H54 (cell line): ENCODE results near the gene LCN10.

Experiments used
- DNase-seq: peaks from one replicate; pipeline ENCODE4 v3.0.0; 2011; ENCODE audit warnings: low spot score, mixed read lengths; ENCODE audit not compliant: insufficient read length
- FAIRE-seq: peaks from 3 replicates; lab custom pipeline; 2011; peaks lifted over from hg19 to GRCh38; lab: Jason Lieb, UNC
- POLR2A ChIP-seq: IDR thresholded peaks from 2 replicates; pipeline ENCODE4 v1.6.1; 2011; ENCODE audit warnings: low read depth, mild to moderate bottlenecking, low read length

Gene LCN10

GRCh38 chr9:136695955-136696354 is 46.8 kb downstream of the LCN10 start:
- DNase-seq (no peak), FAIRE-seq (no peak)
- TF ChIP-seq POLR2A: no peak

DNA sequence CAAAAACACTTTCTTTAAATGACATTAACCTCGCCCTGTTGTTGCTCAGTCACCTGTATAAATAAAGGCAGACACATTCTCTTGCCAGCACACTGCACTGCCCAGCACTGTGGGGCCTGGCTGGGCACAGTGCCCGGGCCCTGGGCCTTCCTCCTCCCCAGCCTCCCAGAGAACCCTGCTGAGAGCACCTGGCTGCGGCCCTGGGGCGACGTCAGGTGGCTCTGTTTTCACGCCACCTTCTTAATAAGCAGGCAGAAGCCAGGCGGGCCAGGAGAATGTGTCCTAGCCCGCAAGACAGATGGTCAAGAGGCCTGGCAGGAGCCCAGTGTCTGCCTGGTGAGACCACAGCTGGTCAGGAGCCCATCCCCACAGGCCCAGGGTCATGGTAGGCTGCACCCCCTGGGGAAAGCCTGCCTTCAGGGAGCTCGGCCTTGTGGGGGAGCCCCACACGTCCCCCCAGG is 47.3 kb downstream of the LCN10 start:
- no peak for FAIRE-seq
- DNase-seq: no peak
- TF ChIP-seq POLR2A: no peak

GRCh38 chr9:136694872-136695247 is 47.9 kb downstream of the LCN10 start:
- FAIRE-seq: no peak
- no peak for TF ChIP-seq POLR2A
- DNase-seq: no peak

DNA sequence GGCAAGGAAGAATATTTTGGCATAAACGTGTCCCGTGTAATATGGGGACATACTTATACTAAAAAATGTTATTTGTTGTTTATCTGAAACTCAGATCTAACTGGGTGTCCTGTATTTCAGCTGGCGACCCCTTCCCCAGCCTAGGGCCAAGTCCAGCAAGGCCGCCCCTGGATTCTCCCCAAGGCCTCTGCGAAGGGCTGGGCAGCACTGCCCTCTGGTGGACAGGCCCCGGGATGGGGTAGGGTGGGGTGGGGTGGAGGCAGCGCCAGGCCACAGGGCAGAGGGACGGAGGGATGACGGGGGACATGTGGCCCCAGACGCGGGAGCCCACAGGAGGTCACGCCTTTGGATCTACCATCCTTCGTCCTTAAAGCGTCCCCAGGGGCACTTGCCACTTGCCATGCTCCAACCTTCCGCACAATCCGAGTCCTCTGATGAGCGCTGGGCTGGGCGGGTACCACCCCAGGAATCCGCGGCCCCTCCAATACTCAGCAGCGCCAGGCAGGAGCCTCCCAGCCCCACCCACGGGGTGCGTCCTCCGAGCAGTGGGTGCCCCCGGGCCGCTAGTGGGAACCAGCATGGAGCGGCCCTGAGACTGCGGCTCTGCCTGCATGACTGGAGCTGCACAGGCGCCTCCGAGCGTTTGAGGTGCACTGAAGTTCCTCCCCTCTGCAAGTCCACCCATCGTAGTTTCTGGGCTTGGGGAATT is 48.4 kb downstream of the LCN10 start:
- TF ChIP-seq POLR2A: no peak
- DNase-seq: peak; percentile 97
- no peak for FAIRE-seq

DNA sequence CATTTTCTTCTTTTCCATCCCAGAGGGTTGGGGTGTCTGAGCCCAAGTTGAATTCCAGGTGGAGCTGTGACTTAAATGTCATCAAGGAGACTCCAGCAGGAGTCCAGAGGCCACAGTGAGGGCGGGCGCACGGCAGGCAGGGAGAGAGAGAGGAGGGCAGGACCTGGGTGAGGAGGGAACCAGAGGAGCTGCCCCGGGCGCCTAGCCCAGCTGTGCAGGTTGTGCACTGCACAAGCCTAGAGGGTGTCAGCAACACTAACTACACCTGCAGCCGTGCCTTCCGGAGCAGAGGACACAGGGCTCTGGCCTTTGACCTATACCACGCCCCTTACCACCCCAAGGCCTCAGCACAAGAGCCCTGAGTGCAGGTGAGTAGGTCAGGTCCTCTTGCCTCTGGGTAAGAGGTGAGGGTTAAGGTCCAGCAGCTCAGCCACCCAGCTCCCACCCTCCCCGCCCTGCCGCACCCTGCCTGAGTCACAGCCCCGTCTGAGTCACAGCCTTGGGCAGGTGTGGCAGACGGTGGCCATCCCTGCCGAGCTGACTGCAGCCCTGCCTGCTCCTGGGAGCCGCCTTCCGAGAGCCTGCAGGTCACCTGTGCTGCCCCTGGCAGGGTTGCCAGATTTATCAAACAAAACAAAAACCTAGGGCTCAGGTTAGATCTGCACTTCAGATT is 49.1 kb downstream of the LCN10 start:
- DNase-seq: peak; percentile 99
- no peak for TF ChIP-seq POLR2A
- FAIRE-seq: peak; percentile 82

GRCh38 chr9:136693135-136693489 is 49.6 kb downstream of the LCN10 start:
- TF ChIP-seq POLR2A: no peak
- DNase-seq: no peak
- no peak for FAIRE-seq

GRCh38 chr9:136692185-136693134 is 50.3 kb downstream of the LCN10 start:
- no peak for TF ChIP-seq POLR2A
- DNase-seq (no peak), FAIRE-seq (no peak)

- no peak for TF ChIP-seq POLR2A
- DNase-seq: no peak
- FAIRE-seq: no peak
Measured at GRCh38 chr9:136691316-136692184, 51.2 kb downstream of the LCN10 start.

GRCh38 chr9:136690806-136691261 is 51.9 kb downstream of the LCN10 start:
- peak; percentile 65 for FAIRE-seq
- no peak for TF ChIP-seq POLR2A
- DNase-seq: peak; percentile 96

- no peak for DNase-seq
- no peak for TF ChIP-seq POLR2A
- no peak for FAIRE-seq
Measured at GRCh38 chr9:136690104-136690805, 52.5 kb downstream of the LCN10 start.

- FAIRE-seq (no peak), DNase-seq (no peak)
- TF ChIP-seq POLR2A: no peak
Measured at GRCh38 chr9:136689108-136689460, 53.7 kb downstream of the LCN10 start.

- no peak for TF ChIP-seq POLR2A
- FAIRE-seq: no peak
- DNase-seq: no peak
Measured at GRCh38 chr9:136688274-136689107, 54.2 kb downstream of the LCN10 start.
